ENCODE results near the gene FERMT1. TPM values are rescaled to one million over a fixed set of nuclear protein-coding genes. Genes with fewer than 3 reads are reported as not detected.

Gene FERMT1
- total and polyA plus RNA-seq, 2 of the 4 experiments (the other 2 are of a cell fraction) = 1.8 to 2.3 TPM

- Histone ChIP-seq H4K8ac (ENCODE audit: low read depth in 2 of 2, low read length in 2 of 2) (peak overlapping the region; percentile 70 to 76; a peak in 3 of 4 replicates), H2BK120ac (ENCODE audit: low read depth, low read length) (no peak overlapping the region), H2AFZ (replicated peaks; ENCODE audit: low read length, poor library complexity) (peak overlapping the region; percentile 90), H3K4me2 (ENCODE audit: low read depth, low read length) (peak overlapping the region; percentile 98; the same call in 1 of the 2 replicates), H3K9me1 (ENCODE audit: insufficient read depth, low read length) (no peaks in the 10 kb centered on the region; the same call in 1 of the 2 replicates), H4K20me1 (ENCODE audit: insufficient read depth, low read length) (no peaks in the 10 kb centered on the region), H3K27me3 (ENCODE audit: control insufficient read depth, insufficient read depth, low read length) (peaks cover 3% of the 10 kb centered on the region; the same call in 1 of the 2 replicates), H2AK5ac (ENCODE audit: low read depth, low read length) (no peak overlapping the region), H2BK5ac (ENCODE audit: low read depth, low read length, poor library complexity, severe bottlenecking) (no peak overlapping the region), H3K79me1 (ENCODE audit: low read depth in 1 of 2, low read length in 2 of 2) (no peaks in the 10 kb centered on the region), H3K18ac (ENCODE audit: low read depth, low read length) (no peak overlapping the region), H3K56ac (ENCODE audit: extremely low read depth, insufficient read depth, low read length) (no peak overlapping the region), H3K36me3 (ENCODE audit: control insufficient read depth, insufficient read depth, low read length) (no peaks in the 10 kb centered on the region), H3K27ac (ENCODE audit: insufficient read depth, low read length) (no peak overlapping the region), H3K23ac (ENCODE audit: low read depth, low read length) (no peak overlapping the region), H4K5ac (ENCODE audit: low read depth, low read length) (no peak overlapping the region), H2BK20ac (ENCODE audit: low read depth, low read length) (no peak overlapping the region), H3K9ac (ENCODE audit: low read depth, low read length) (peak overlapping the region; percentile 45), H4K91ac (ENCODE audit: insufficient read depth, low read depth, low read length) (no peak overlapping the region), H3K4ac (ENCODE audit: low read depth, low read length) (no peak overlapping the region; the same call in 1 of the 2 replicates), H3K9me3 (ENCODE audit: control insufficient read depth, insufficient read depth, low read length) (no peaks in the 10 kb centered on the region), H3K4me3 (ENCODE audit: insufficient read depth, low read depth, low read length) (no peak overlapping the region), H2BK15ac (ENCODE audit: low read depth, low read length) (no peak overlapping the region), H2AK9ac (replicated peaks; ENCODE audit: low read depth, low read length, poor library complexity) (no peak overlapping the region), H3K14ac (replicated peaks; ENCODE audit: low read depth, low read length) (no peak overlapping the region), H3K4me1 (ENCODE audit: control insufficient read depth, insufficient read depth, low read length) (peaks cover 3% of the 10 kb centered on the region; the same call in 1 of the 2 replicates)
- no peak for TF ChIP-seq RAD21 (IDR thresholded peaks at IDR 0.05; ENCODE audit: low read length)
- TF ChIP-seq MAFK (IDR thresholded peaks at IDR 0.05; ENCODE audit: low read depth, low read length) = no peak
- TF ChIP-seq MXI1 (IDR thresholded peaks at IDR 0.05; ENCODE audit: borderline replicate concordance, low read depth, low read length) = no peak
- no peak for TF ChIP-seq ELK1 (IDR thresholded peaks at IDR 0.05; ENCODE audit: borderline replicate concordance, low read depth, low read length)
- TF ChIP-seq SMC3 (IDR thresholded peaks at IDR 0.05; ENCODE audit: low read depth, low read length) = no peak
- ChIA-PET CTCF (no interaction called here), POLR2A (ENCODE audit: unreplicated experiment) (no interaction called here)
- in situ Hi-C loops (cut with MboI; ENCODE audit: low sequenced_read_pairs) = no loop called here
- dilution Hi-C loops (cut with HindIII; ENCODE audit: low sequenced_read_pairs, unreplicated experiment) = no loop called here
- no CpG with 5 or more reads among the region's 4 CpGs for WGBS, 2 experiments (ENCODE audit: extremely low coverage in 2 of 2, insufficient read length in 1 of 2)
- ATAC-seq (ENCODE audit: low read depth) = no peak
- intact Hi-C loops (cut with micrococcal nuclease) = no loop called here
- DNase-seq = no peak
- no TSS peak for BruUV-seq (replicated peaks)
Observed at GRCh38 chr20:6123649-6124014, 802 bp upstream of the FERMT1 start.
